Measurements from ENCODE around the gene MIF4GD.
A peak's percentile ranks its signal among the peaks of the same experiment; 100 is the strongest.
"Not testable (repeated sequence)": the region's sequence is repeated elsewhere in the genome, so short reads cannot be mapped to it uniquely, and the experiment has no call there.

Gene MIF4GD

GRCh38 chr17:75270966-75271232, at the start of gene MIF4GD:
Gene MIF4GD (minus strand): TSS chr17:75271231. CDS start chr17:75270195, 1,036 bp downstream.
- peak in 1 of 3 experiments; percentile 81 for DNase-seq

- no peak for DNase-seq
Measured at GRCh38 chr17:75319904-75320691, 49.1 kb upstream of the MIF4GD start.

- no peak for DNase-seq
Measured at GRCh38 chr17:75318615-75319222, 47.7 kb upstream of the MIF4GD start.

- no peak for DNase-seq
Measured at GRCh38 chr17:75318211-75318610, 47.2 kb upstream of the MIF4GD start.

- no peak for DNase-seq
Measured at GRCh38 chr17:75317671-75318070, 46.6 kb upstream of the MIF4GD start.

- DNase-seq = no peak
Measured at GRCh38 chr17:75316253-75316652, 45.2 kb upstream of the MIF4GD start.

GRCh38 chr17:75315541-75316243, 44.7 kb upstream of the MIF4GD start:
- no peak for DNase-seq

GRCh38 chr17:75313941-75314551, 43.0 kb upstream of the MIF4GD start:
- DNase-seq = no peak

- no peak for DNase-seq
Measured at GRCh38 chr17:75308732-75309629, 38.0 kb upstream of the MIF4GD start.

- DNase-seq = no peak
Measured at GRCh38 chr17:75307957-75308731, 37.1 kb upstream of the MIF4GD start.

- DNase-seq = no peak
Measured at GRCh38 chr17:75301502-75302206, 30.6 kb upstream of the MIF4GD start.

- DNase-seq = no peak
Measured at GRCh38 chr17:75301049-75301448, 30.0 kb upstream of the MIF4GD start.

GRCh38 chr17:75300280-75300679, 29.2 kb upstream of the MIF4GD start:
- no peak for DNase-seq

GRCh38 chr17:75295201-75296158, 24.4 kb upstream of the MIF4GD start:
- no peak for DNase-seq

GRCh38 chr17:75292810-75293448, 21.9 kb upstream of the MIF4GD start:
- not testable (repeated sequence) for DNase-seq

GRCh38 chr17:75289832-75290337, 18.9 kb upstream of the MIF4GD start:
- DNase-seq = peak in 2 of 3 experiments; percentile 51 to 63

GRCh38 chr17:75289115-75289831, 18.2 kb upstream of the MIF4GD start, which contains the start of gene SLC25A19:
Gene SLC25A19 (minus strand): TSS chr17:75289433. CDS start chr17:75286764, 2,669 bp downstream.
- DNase-seq = peak; percentile 96 to 98 (median 97)

GRCh38 chr17:75288770-75289114, 17.7 kb upstream of the MIF4GD start:
- peak; percentile 71 to 90 (median 88) for DNase-seq

All from NCI-H1417 (cell line).